ENCODE measurements around the gene FNIP1. TPM values are rescaled to one million over a fixed set of nuclear protein-coding genes. Genes with fewer than 3 reads are reported as not detected.

The FNIP1 gene
- polyA plus RNA-seq, 6 donors from 2014 or later = 26.8 to 40.0 (median 32.7) TPM

- H3K4me1 Mint-ChIP-seq = peaks cover 19 to 51% (median 33%) of the 10 kb centered on the region in 3 donors
Measured at GRCh38 chr5:131795879-131796792, 681 bp downstream of the FNIP1 start.

GRCh38 chr5:131795228-131795627 is 1.6 kb downstream of the FNIP1 start:
- peaks cover 0 to 4% of the 10 kb centered on the region in 2 donors for H3K36me3 Mint-ChIP-seq
- H3K9me3 Mint-ChIP-seq = no peaks in the 10 kb centered on the region
- DNase-seq (no peak), ATAC-seq (ENCODE audit: low read depth in 2 of 2) (no peak)
- H3K4me1 Mint-ChIP-seq = peaks cover 25 to 60% (median 42%) of the 10 kb centered on the region in 3 donors
- peak overlapping the region; percentile 0 to 99 (median 72) for H3K27ac Mint-ChIP-seq
- H3K4me3 Mint-ChIP-seq = peak overlapping the region; percentile 72 to 98 (median 94)
- H3K27me3 Mint-ChIP-seq = no peaks in the 10 kb centered on the region

More at GRCh38 chr5:131795879-131796792, 681 bp downstream of the FNIP1 start:
- ATAC-seq (ENCODE audit: low read depth in 2 of 2) (peak; percentile 19 to 23), DNase-seq (no peak)
- Mint-ChIP-seq H3K27ac (peak overlapping the region; percentile 96 to 99 (median 99)), H3K4me3 (peak overlapping the region; percentile 86 to 98 (median 96)), H3K27me3 (no peaks in the 10 kb centered on the region), H3K9me3 (no peaks in the 10 kb centered on the region), H3K36me3 (peaks cover 0 to 4% of the 10 kb centered on the region in 2 donors)

- Mint-ChIP-seq H3K4me3 (peak overlapping the region; percentile 9 to 98 (median 86)), H3K36me3 (peaks cover 0 to 7% of the 10 kb centered on the region in 2 donors), H3K27me3 (no peaks in the 10 kb centered on the region), H3K27ac (peak overlapping the region in 5 of 6 donors; percentile 9 to 96 (median 54)), H3K9me3 (peaks cover 0 to 2% (median 0%) of the 10 kb centered on the region in 7 donors), H3K4me1 (peaks cover 29 to 66% (median 47%) of the 10 kb centered on the region in 3 donors)
- peak; percentile 14 for DNase-seq
- ATAC-seq (ENCODE audit: low read depth in 2 of 2) = peak in 1 of 2 donors; percentile 17
Measured at GRCh38 chr5:131794586-131794985, 2.2 kb downstream of the FNIP1 start.

- Mint-ChIP-seq H3K36me3 (peaks cover 0 to 9% of the 10 kb centered on the region in 2 donors), H3K4me1 (peaks cover 33 to 69% (median 46%) of the 10 kb centered on the region in 3 donors), H3K27me3 (no peaks in the 10 kb centered on the region), H3K27ac (no peak overlapping the region), H3K4me3 (peak overlapping the region in 1 of 8 donors; percentile 43), H3K9me3 (peaks cover 0 to 3% (median 0%) of the 10 kb centered on the region in 7 donors)
- no peak for ATAC-seq (ENCODE audit: low read depth in 2 of 2)
- no peak for DNase-seq
Measured at GRCh38 chr5:131792896-131793295, 3.9 kb downstream of the FNIP1 start.

GRCh38 chr5:131791866-131792265 is 5.0 kb downstream of the FNIP1 start:
- Mint-ChIP-seq H3K27me3 (no peaks in the 10 kb centered on the region), H3K9me3 (peaks cover 0 to 3% (median 0%) of the 10 kb centered on the region in 7 donors), H3K27ac (no peak overlapping the region), H3K36me3 (peaks cover 0 to 9% of the 10 kb centered on the region in 2 donors), H3K4me3 (no peak overlapping the region), H3K4me1 (peaks cover 41 to 71% (median 49%) of the 10 kb centered on the region in 3 donors)
- DNase-seq = no peak
- ATAC-seq (ENCODE audit: low read depth in 2 of 2) = no peak

GRCh38 chr5:131790550-131790949 is 6.3 kb downstream of the FNIP1 start:
- H3K4me1 Mint-ChIP-seq = peaks cover 35 to 71% (median 48%) of the 10 kb centered on the region in 3 donors
- DNase-seq (no peak), ATAC-seq (ENCODE audit: low read depth in 2 of 2) (no peak)
- H3K36me3 Mint-ChIP-seq = peaks cover 0 to 9% of the 10 kb centered on the region in 2 donors
- H3K27ac Mint-ChIP-seq = no peak overlapping the region
- peaks cover 0 to 3% (median 0%) of the 10 kb centered on the region in 7 donors for H3K9me3 Mint-ChIP-seq
- H3K4me3 Mint-ChIP-seq = no peak overlapping the region
- H3K27me3 Mint-ChIP-seq = no peaks in the 10 kb centered on the region

GRCh38 chr5:131789765-131790164 is 7.1 kb downstream of the FNIP1 start:
- peak overlapping the region in 1 of 6 donors; percentile 10 for H3K27ac Mint-ChIP-seq
- H3K27me3 Mint-ChIP-seq = no peaks in the 10 kb centered on the region
- no peak overlapping the region for H3K4me3 Mint-ChIP-seq
- peaks cover 0 to 9% of the 10 kb centered on the region in 2 donors for H3K36me3 Mint-ChIP-seq
- peaks cover 28 to 64% (median 40%) of the 10 kb centered on the region in 3 donors for H3K4me1 Mint-ChIP-seq
- no peak for DNase-seq
- peaks cover 0 to 3% (median 0%) of the 10 kb centered on the region in 7 donors for H3K9me3 Mint-ChIP-seq
- ATAC-seq (ENCODE audit: low read depth in 2 of 2) = no peak

- no peak for ATAC-seq (ENCODE audit: low read depth in 2 of 2)
- peak overlapping the region in 2 of 8 donors; percentile 18 to 26 for H3K4me3 Mint-ChIP-seq
- no peak for DNase-seq
- H3K9me3 Mint-ChIP-seq = peaks cover 0 to 3% (median 0%) of the 10 kb centered on the region in 7 donors
- H3K36me3 Mint-ChIP-seq = peaks cover 0 to 5% of the 10 kb centered on the region in 2 donors
- no peaks in the 10 kb centered on the region for H3K27me3 Mint-ChIP-seq
- no peak overlapping the region for H3K27ac Mint-ChIP-seq
- peaks cover 33 to 61% (median 49%) of the 10 kb centered on the region in 3 donors for H3K4me1 Mint-ChIP-seq
Measured at GRCh38 chr5:131787736-131788135, 9.1 kb downstream of the FNIP1 start.

- peaks cover 39 to 59% (median 55%) of the 10 kb centered on the region in 3 donors for H3K4me1 Mint-ChIP-seq
- H3K9me3 Mint-ChIP-seq = peaks cover 0 to 3% (median 0%) of the 10 kb centered on the region in 7 donors
Measured at GRCh38 chr5:131786900-131787692, 9.7 kb downstream of the FNIP1 start.

GRCh38 chr5:131786036-131786435 is 10.8 kb downstream of the FNIP1 start:
- no peak overlapping the region for H3K27ac Mint-ChIP-seq
- H3K36me3 Mint-ChIP-seq = peaks cover 0 to 5% of the 10 kb centered on the region in 2 donors
- peaks cover 0 to 3% (median 0%) of the 10 kb centered on the region in 7 donors for H3K9me3 Mint-ChIP-seq
- H3K27me3 Mint-ChIP-seq = no peaks in the 10 kb centered on the region
- ATAC-seq (ENCODE audit: low read depth in 2 of 2) = no peak
- no peak for DNase-seq
- no peak overlapping the region for H3K4me3 Mint-ChIP-seq
- peaks cover 40 to 59% (median 58%) of the 10 kb centered on the region in 3 donors for H3K4me1 Mint-ChIP-seq

More at GRCh38 chr5:131786900-131787692, 9.7 kb downstream of the FNIP1 start:
- DNase-seq (no peak), ATAC-seq (ENCODE audit: low read depth in 2 of 2) (peak in 1 of 2 donors; percentile 33)
- Mint-ChIP-seq H3K36me3 (peaks cover 0 to 5% of the 10 kb centered on the region in 2 donors), H3K27me3 (no peaks in the 10 kb centered on the region), H3K4me3 (no peak overlapping the region), H3K27ac (peak overlapping the region in 1 of 6 donors; percentile 17)

GRCh38 chr5:131783874-131784273 is 12.9 kb downstream of the FNIP1 start:
- Mint-ChIP-seq H3K27ac (peak overlapping the region in 2 of 6 donors; percentile 23 to 53), H3K36me3 (no peaks in the 10 kb centered on the region), H3K9me3 (peaks cover 0 to 1% (median 0%) of the 10 kb centered on the region in 7 donors), H3K4me3 (peak overlapping the region in 1 of 8 donors; percentile 61), H3K27me3 (no peaks in the 10 kb centered on the region), H3K4me1 (peaks cover 35 to 55% (median 52%) of the 10 kb centered on the region in 3 donors)
- ATAC-seq (ENCODE audit: low read depth in 2 of 2) (no peak), DNase-seq (no peak)

- Mint-ChIP-seq H3K4me3 (no peak overlapping the region), H3K4me1 (peaks cover 35 to 55% (median 52%) of the 10 kb centered on the region in 3 donors), H3K36me3 (no peaks in the 10 kb centered on the region), H3K27me3 (no peaks in the 10 kb centered on the region), H3K9me3 (peaks cover 0 to 1% (median 0%) of the 10 kb centered on the region in 7 donors), H3K27ac (peak overlapping the region in 4 of 6 donors; percentile 9 to 80 (median 32))
- ATAC-seq (ENCODE audit: low read depth in 2 of 2) (no peak), DNase-seq (no peak)
Measured at GRCh38 chr5:131783357-131783756, 13.5 kb downstream of the FNIP1 start.

GRCh38 chr5:131782717-131783116 is 14.1 kb downstream of the FNIP1 start:
- no peak overlapping the region for H3K4me3 Mint-ChIP-seq
- no peaks in the 10 kb centered on the region for H3K27me3 Mint-ChIP-seq
- H3K9me3 Mint-ChIP-seq = peaks cover 0 to 1% (median 0%) of the 10 kb centered on the region in 7 donors
- no peaks in the 10 kb centered on the region for H3K36me3 Mint-ChIP-seq
- ATAC-seq (ENCODE audit: low read depth in 2 of 2) = no peak
- no peak overlapping the region for H3K27ac Mint-ChIP-seq
- no peak for DNase-seq
- peaks cover 35 to 59% (median 53%) of the 10 kb centered on the region in 3 donors for H3K4me1 Mint-ChIP-seq

Measured in naive B cell (primary cell).